D341Med (cell line): ENCODE results near the gene NEK1.
"Not testable (repeated sequence)": the region's sequence is repeated elsewhere in the genome, so short reads cannot be mapped to it uniquely, and the experiment has no call there.

Experiments
- DNase-seq: peaks from one replicate; pipeline ENCODE4 v3.0.0; 2012; ENCODE audit warnings: low spot score

The NEK1 gene

GRCh38 chr4:169628579-169628978 is 16.2 kb upstream of the NEK1 start:
- DNase-seq, result no peak

DNA sequence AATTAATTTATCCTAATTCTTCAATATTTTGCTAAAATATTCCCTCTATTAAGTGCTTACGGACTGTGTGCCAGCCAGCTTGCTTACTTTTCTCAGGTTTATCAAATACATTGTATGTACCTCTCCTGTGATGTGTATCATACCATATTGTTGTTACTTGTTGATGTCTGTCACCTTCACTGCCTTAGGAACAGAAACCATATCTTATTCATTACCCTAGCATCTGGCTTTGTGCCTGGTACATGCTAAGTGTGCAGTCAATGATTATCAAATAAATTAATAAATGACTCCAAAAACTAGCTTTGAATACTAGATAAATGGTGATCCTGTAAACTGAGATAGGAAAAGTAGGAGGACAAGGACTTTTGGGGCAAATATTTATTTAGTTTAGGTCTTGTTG is 14.9 kb upstream of the NEK1 start:
- DNase-seq, result no peak

- no peak for DNase-seq
Measured at GRCh38 chr4:169626331-169627282, 14.2 kb upstream of the NEK1 start.

DNA sequence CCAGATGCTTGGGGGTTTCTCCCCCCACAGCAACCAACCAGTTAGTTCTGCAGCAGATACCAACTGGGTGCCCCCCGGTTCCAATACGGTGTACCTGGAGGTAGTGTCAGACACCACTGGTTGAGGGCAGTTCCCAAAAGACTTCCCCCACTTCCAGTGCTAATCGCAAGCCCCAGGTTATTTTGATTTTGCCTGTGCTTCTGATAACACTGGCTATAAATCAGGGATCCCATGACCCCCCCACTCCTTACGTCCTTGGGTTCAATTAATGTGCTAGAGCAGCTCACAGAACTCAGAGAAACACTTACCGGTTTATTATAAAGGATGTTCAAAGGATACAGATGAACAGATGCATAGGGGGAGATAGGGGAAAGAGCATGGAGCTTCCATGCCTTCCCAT is 13.5 kb upstream of the NEK1 start:
- DNase-seq, result no peak

DNA sequence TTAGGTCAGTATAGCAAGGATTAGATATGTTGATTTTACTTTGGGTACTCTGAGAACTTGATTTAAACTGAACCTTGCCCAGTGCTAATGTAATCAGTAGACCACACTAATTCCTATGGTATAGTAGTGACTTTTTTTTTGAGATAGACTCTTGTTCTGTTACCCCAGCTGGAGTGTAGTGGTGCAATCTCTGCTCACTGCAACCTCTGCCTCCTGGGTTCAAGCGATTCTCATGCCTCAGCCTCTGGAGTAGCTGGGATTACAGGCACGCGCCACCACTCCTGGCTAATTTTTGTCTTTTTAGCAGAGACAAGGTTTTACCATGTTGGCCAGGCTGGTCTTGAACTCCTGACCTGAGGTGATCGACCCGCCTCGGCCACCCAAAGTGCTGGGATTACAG is 11.6 kb upstream of the NEK1 start:
- DNase-seq, result not testable (repeated sequence)

DNA sequence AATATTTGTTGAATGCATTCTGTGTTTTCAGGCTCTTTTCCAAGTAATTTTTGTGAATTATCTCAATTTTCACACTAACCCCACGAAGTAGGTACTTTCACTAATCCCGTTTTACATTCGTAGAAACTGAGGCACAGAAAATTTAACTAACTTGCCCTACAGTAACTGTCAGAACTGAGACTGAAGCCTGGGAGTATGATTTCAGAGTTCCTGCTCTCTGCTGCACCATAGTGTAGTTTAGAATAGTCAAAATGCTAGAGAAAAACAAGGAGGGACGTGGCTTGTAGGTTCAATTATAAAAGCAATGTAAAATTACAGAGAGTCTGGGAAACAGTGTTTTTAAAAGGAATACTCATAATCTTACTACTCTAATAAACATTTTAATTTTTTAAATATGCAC is 10.2 kb upstream of the NEK1 start:
- DNase-seq, result no peak

GRCh38 chr4:169621731-169622492 is 9.5 kb upstream of the NEK1 start:
- no peak for DNase-seq

GRCh38 chr4:169620880-169621248 is 8.5 kb upstream of the NEK1 start:
- DNase-seq, result peak; percentile 27

- DNase-seq, result peak; percentile 97
Measured at GRCh38 chr4:169619958-169620879, 7.8 kb upstream of the NEK1 start, which contains the start of gene CLCN3. Gene CLCN3, plus strand, starts transcription at chr4:169620578. Its CDS starts 15,351 bp downstream, at chr4:169635929.

DNA sequence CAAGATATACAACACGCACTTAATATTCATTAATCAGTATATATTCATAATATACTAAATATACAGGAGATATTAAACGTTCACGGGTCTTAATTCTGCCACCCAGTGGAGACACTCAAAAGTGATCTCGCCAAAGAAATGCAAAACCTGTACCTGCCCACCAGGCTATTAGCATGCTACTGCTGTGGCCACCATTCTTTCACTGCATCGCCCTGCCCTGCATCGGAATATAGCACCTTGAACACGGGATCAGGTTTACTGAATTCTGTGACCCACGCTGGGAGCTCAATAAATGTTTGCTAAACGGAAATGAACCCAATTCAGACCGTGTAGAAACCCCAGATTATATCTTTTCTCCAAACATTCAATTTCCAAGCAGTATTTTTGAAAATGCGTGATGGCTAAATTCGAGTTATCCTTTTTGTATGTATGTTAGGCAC is 7.2 kb upstream of the NEK1 start:
- peak; percentile 60 for DNase-seq

GRCh38 chr4:169618986-169619385 is 6.6 kb upstream of the NEK1 start:
- no peak for DNase-seq

GRCh38 chr4:169618286-169618685 is 5.9 kb upstream of the NEK1 start:
- no peak for DNase-seq

DNA sequence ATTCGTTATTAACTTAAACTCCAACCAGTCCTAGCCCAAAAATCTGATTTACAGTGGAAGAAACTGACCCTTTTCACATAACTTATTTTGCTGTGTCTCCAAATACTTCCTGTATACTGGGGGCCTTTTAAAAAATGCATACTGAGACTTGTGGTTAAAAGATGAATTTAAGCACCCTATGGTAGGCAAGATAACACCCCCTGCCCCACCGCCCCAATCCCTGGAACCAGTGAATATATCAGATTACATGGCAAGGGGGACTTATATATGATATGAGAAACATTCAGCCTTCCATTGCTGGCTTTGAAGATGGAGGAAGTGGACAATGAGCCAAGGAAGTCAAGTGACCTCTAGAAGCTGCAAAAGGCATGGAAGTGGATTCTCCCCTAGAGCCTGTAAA is 4.9 kb upstream of the NEK1 start:
- DNase-seq, result no peak

GRCh38 chr4:169616846-169617245 is 4.5 kb upstream of the NEK1 start:
- DNase-seq, result no peak

- no peak for DNase-seq
Measured at GRCh38 chr4:169615467-169616106, 3.2 kb upstream of the NEK1 start.

GRCh38 chr4:169612871-169613859 is 782 bp upstream of the NEK1 start:
- peak; percentile 67 for DNase-seq

- DNase-seq, result no peak
Measured at GRCh38 chr4:169611157-169611556, 1.2 kb downstream of the NEK1 start.

DNA sequence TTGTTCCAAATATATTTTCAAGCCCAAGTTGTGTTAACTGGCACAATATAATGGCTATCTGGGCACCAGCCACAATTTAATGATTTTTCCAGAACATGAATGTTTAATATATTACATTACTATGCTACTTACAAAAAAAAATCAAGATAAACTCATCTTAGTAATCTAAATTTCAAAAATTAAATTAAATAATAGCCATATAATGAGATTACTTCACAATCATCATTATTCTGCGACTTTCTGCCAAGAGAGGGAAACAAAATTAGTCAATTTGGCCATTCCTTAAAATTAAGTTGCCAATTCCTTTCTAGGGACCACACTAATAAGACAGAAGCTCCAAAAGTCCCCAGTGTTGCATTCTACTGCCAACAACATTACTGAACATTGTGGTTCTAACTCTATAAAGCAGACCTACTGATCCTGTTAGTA is 7.5 kb downstream of the NEK1 start:
- DNase-seq, result no peak

DNA sequence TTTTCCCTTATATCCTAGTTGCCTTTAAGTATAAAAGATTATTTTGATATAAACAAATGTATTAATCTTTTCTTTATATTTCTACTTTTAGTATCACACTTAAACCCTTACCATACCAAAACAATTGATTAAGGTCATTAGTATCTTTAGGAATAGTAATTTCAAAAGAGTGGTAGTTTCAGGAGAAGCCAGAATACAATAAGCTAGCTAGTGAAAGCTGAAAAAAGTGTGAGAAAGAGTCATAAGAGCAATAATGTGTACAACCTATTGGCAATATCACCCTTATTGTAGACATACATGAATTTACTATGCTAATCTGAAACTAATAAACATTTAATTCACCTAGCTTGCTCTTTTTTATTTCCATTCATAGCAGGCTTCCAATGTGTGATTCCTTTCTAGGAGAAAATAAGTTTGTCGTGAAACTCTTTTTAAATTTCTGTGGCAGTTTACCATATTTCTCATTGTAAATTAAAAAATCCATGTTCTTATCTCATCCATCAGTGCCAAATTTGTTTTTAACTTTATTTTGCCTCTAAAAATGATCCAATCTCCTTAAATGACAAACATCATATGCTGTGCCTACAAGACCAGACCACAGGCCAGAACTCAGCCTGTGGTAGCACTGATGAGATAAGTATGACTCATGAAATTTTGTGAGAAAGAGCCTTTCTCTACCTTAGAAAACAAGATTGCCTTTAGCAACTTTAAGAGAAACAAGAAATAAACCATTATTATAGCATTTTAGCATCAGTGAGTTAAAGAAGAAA is 8.1 kb downstream of the NEK1 start:
- no peak for DNase-seq
